CD1c-positive myeloid dendritic cell (primary cell): ENCODE results near the gene PATJ.
"Not testable (repeated sequence)": the region's sequence is repeated elsewhere in the genome, so short reads cannot be mapped to it uniquely, and the experiment has no call there.

ENCODE experiments used
- DNase-seq: peaks from one replicate; pipeline ENCODE4 v3.0.0-alpha.2; 2016; ENCODE audit errors: extremely low spot score

The PATJ gene, protein sequence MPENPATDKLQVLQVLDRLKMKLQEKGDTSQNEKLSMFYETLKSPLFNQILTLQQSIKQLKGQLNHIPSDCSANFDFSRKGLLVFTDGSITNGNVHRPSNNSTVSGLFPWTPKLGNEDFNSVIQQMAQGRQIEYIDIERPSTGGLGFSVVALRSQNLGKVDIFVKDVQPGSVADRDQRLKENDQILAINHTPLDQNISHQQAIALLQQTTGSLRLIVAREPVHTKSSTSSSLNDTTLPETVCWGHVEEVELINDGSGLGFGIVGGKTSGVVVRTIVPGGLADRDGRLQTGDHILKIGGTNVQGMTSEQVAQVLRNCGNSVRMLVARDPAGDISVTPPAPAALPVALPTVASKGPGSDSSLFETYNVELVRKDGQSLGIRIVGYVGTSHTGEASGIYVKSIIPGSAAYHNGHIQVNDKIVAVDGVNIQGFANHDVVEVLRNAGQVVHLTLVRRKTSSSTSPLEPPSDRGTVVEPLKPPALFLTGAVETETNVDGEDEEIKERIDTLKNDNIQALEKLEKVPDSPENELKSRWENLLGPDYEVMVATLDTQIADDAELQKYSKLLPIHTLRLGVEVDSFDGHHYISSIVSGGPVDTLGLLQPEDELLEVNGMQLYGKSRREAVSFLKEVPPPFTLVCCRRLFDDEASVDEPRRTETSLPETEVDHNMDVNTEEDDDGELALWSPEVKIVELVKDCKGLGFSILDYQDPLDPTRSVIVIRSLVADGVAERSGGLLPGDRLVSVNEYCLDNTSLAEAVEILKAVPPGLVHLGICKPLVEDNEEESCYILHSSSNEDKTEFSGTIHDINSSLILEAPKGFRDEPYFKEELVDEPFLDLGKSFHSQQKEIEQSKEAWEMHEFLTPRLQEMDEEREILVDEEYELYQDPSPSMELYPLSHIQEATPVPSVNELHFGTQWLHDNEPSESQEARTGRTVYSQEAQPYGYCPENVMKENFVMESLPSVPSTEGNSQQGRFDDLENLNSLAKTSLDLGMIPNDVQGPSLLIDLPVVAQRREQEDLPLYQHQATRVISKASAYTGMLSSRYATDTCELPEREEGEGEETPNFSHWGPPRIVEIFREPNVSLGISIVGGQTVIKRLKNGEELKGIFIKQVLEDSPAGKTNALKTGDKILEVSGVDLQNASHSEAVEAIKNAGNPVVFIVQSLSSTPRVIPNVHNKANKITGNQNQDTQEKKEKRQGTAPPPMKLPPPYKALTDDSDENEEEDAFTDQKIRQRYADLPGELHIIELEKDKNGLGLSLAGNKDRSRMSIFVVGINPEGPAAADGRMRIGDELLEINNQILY (N-terminal part only)

DNA sequence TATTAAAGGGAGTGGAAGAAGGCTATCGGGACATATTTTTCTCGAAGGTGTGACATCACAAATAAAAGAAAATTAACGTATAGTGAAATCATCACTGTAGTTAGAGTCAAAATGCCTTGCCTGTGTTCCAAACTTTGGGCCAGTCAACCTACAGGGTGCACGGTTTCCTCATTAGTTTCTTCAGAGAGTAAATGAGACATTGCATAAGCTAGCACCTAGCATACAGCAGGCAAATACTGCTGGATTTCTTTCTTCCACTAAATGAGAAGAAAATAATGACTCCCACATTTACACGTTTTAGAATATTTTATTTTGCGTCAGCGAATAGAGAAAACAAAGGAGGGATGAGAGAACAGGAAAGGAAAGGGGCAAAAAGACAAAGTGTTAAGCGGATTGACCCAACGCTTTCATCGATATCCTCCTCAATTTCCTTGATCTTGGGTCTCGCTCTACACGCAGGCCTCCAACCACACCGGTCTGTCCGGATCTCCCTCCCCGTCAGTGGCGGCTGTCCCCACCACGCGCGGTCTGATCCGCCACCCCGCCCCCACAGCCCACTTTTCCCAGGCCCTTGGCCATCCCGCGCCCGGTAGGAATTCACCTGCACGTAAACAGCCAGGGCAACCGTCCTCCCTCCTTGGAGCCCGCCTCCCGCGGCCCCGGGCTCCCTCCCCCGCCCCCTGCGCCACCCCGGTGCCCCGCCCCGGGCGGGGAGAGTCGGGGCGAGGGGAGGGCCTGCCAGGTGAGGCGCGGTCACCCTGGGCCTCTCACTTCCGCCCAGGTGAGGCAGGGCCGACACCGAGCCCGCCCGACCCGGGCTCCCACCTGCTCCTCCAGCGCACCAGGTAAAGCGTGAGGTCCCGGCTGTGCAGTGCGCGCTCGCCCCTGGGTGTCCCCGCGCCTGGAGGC lies at the start of gene PATJ:
TSS of gene PATJ (plus strand) at position 770 of the 909 bp plus-strand sequence. CDS start 20,413 bp downstream, outside the sequence.
- peak; percentile 31 for DNase-seq

DNA sequence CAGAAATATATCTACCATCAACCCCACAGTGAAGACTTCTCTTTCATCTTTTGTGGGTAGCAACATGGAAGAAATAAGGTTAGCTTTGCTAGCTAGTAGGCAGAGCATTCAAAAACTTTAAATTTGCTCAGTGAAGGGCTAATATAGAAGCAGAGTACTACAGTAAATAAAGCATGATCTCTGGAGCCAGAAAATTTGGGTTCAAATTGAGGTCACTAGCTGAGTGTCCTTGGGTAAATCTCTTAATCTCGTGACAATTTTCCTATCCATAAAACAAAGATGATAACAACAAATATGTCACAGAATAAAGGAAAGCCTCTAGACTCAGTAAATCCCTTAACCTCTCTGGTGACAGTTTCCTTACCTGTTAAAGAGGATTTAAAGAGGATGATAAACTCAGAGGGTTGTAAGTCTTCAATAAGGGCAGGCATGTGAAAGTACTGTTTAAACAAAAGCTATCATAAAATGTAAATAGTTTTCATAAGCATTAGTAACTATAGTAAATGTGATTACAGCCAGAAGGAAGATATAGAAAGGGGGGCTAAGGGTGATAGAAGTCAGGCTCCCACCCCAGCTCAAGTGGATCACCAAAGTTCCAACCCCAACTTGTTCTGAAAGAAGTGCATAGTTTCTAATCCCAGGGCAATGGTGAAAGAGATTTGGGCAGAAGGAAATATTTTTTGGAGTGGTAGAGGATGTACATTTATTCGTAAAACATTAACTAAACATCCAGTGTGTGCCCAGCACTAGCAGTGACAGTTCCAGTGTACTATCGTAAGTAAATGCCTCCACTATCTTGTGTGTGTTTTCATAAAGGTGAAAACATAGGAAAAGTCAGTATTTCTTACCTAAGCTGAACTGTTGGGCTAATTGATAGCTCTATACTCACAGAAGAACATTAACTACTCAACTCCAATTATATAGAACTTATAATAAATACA lies 42.1 kb upstream of the PATJ start:
- DNase-seq = no peak

DNA sequence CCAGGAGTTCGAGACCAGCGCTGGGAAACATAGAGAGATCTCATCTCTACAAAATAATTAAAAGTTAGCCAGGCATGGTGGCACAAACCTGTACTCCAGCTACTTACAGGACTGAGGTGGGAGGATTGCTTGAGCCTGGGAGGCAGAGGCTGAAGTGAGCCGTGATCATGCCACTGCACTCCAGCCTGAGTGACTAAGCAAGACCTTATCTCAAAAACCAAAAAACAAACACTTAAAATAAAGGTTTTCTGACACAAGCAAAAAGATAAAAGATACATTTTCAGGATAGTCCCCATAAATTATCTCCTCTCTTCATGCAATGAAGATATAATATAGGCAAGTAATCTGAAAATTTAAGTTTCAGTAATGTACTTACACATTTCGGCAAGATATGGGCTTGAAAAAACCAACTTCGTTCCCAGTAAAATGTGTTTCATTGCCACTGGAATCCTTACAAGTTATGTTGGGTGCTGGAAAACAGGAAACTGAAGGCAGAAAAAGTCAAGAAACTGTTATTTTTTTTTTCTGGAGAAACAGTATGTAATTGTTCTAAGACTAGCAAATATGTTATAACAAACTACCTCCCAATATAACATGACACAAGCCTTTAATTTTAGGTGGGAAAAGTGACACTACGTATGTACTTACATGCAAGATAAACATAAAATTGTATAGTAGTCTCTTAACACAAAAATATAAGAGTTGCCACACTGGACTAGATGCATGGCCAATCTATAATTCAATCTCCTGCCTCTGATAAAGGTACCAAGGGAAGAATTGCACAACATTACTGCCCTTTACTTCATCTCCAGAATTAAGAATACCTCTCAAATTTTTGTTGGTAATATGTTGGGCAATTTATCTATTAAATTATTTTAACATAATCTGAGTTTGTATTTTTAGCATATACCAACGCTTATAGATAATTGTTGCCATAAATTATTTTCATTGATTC lies 33.0 kb upstream of the PATJ start:
- DNase-seq = no peak

DNA sequence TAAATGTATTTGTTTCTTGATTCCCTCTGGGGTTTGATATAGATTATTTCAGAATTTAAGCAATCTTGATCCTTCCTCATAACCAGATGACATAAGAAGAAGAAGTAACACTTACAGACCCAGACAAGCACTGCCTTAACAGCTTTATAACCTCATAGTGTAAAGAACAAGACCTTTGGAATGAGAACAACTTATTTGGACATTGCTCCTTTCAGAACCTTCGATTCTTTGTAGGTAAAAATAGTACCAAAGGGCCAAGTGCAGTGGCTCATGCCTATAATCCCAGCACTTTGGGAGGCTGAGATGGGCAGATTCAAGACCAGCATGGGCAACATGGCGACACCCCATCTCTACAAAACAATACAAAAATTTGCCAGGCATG lies 32.4 kb upstream of the PATJ start:
- DNase-seq = no peak

DNA sequence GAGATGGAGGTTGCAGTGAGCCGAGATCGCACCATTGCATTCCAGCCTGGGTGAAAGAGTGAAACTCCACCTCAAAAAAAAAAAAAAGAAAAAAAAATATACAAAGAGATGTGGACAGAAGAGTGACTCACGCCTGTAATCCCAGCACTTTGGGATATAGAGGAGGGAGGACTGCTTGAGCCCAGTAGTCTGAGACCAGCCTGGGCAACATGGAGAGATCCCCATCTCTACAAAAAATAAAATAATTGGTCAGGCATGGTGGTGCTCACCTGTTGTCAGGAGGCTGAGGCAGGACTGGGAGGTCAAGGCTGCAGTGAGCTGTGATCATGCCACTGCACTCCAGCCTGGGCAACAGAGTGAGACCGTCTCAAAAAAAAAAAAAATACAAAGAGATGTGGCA lies 31.0 kb upstream of the PATJ start:
- DNase-seq = not testable (repeated sequence)

DNA sequence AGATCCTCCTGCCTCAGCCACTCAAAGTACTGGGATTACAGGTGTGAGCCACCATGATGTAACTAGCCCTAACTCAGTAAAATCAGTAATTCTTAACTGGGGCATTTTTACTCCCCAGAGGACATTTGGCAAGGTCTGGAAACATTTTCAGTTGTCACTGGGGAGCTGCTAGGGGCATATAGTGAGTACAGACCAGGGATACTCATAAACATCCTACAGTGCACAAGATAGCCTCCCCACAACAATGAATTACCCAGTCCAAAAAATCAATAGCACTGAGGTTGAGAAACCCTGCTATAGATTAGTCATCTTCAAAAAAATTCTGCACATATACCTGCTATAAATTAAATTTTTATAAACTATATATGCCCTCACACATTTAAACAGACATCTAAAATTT lies 30.3 kb upstream of the PATJ start:
- no peak for DNase-seq

DNA sequence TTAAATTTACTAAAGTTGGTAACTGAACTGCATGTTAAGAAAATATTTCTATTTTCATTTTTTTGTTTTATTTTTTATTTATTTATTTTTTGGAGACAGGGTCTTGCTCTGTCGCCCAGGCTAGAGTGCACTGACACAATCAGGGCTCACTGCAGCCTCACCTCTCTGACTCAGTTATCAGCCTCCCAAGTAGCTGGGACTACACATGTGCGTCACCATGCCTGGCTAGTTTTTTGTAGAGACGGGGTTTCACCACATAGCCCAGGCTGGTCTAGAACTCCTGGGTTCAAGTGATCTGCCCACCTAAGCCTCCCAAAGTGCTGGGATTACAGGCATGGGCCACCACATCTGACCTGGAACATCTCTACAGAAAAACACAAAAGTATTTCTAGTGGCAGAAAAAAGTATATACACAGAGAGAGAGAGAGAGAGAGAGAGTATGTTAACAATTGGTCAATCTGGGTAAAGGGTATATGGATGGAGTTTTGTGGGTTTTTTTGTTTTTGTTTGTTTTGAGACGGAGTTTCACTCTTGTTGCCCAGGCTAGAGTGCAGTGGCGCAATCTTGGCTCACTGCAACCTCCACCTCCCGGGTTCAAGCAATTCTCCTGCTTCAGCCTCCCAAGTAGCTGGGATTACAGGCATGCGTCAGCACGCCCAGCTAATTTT lies 23.1 kb upstream of the PATJ start:
- not testable (repeated sequence) for DNase-seq

DNA sequence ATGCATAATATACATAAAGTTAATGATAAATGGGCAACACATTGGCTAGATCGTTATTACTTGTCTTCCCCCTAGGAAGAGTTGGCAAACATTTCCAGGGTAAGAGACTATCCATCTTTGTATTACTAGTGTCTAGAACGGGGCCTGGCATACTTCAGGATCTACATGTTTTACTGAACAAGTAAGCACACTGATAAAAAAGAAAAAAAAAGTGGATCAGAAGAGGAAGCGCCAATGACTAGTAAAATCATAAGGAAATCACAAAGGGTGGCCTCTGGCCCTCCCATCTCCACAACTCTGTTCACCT lies 17.8 kb upstream of the PATJ start:
- DNase-seq = peak; percentile 47

DNA sequence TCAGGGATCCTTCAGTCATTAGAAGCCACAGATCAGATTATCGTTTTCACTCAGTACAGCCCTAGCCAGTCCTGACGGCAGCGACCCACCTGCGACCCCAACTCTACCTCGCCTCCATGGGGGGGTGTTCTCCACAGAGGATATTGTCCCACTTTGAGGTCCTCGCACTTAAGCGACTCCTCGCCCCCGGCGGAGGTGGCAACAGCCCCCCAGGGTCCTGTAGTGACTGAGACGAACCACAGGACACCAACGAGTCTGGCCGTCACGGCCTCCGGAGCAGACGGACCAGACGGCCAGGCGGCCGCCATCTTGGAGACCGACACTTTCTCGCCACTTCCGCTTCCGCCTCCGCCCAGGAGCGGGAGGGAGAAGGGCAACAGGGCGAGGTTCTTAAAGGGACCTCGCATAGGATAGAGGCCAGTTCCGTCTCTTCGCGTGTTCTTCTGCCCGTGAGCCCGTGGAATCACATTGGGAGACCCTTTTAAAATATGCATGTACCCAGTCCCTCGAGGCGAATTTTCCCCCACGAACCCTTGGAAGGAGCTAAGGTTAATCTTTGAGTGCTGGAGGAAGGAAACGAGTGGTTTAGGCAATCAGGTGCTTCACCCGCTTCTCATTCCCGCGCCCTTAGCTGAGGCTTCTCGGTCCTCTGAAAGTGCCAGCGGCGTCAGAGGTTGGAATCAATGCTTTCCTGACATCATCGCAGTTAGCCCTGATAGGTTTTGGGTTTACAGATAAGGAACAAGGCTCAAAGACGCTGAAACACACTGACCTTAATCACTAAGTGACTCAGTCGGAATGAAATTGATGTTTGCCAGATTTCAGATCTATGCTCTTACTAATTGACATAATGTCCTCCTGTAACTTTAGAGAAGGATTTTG lies 17.2 kb upstream of the PATJ start, which contains the start of gene TM2D1:
TSS of gene TM2D1 (minus strand) at position 329 of the 882 bp plus-strand sequence. CDS start at position 308, 21 bp downstream.
- peak; percentile 95 for DNase-seq

DNA sequence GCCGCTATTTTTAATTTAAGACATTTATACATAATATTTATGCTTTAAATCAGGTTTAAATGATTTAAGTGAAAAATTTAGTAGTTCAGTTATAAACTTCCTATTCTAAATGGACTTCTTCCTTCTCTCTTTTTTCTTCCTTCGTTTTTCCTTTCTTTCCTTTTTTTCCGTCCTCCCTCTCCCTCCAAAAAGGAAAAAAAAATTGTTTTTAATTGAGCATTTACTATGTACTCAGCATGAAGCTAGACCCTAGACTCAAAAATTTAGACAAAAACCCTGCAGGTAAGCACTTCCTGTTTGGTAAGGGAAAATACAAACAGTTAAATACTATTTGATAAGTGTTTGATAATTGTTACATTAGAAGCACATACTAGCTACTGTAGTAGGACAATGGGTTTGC lies 14.7 kb upstream of the PATJ start:
- no peak for DNase-seq

DNA sequence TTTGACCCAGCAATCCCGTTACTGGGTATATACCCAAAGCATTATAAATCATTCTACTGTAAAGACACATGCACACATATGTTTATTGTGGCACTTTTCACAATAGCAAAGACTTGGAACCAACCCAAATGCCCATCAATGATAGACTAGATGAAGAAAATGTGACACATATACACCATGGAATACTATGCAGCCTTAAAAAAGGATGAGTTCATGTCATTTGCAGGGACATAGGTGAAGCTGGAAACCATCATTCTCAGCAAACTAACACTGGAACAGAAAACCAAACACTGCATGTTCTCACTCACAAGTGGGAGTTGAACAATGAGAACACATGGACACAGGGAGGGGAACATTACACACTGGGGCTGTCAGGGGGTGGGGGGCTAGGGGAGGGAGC lies 11.6 kb upstream of the PATJ start:
- not testable (repeated sequence) for DNase-seq

DNA sequence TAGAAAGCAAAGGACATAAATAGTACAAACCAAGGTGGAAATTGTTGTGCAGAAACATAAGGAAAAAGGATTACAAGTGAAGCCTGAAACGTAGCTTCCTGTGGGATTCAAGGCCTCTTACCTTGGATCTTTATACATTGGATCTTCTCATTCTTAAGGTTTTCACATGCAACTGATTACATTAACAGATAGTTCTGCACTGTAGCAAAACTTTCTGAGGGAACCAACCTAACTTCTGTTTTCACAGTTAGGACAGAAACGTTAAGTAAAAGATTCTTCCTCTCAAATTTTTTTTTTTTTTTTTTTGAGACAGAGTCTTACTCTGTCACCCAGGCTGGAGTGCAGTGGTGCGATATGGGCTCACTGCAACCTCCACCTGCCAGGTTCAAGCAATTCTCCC lies 9.6 kb upstream of the PATJ start:
- DNase-seq = no peak

DNA sequence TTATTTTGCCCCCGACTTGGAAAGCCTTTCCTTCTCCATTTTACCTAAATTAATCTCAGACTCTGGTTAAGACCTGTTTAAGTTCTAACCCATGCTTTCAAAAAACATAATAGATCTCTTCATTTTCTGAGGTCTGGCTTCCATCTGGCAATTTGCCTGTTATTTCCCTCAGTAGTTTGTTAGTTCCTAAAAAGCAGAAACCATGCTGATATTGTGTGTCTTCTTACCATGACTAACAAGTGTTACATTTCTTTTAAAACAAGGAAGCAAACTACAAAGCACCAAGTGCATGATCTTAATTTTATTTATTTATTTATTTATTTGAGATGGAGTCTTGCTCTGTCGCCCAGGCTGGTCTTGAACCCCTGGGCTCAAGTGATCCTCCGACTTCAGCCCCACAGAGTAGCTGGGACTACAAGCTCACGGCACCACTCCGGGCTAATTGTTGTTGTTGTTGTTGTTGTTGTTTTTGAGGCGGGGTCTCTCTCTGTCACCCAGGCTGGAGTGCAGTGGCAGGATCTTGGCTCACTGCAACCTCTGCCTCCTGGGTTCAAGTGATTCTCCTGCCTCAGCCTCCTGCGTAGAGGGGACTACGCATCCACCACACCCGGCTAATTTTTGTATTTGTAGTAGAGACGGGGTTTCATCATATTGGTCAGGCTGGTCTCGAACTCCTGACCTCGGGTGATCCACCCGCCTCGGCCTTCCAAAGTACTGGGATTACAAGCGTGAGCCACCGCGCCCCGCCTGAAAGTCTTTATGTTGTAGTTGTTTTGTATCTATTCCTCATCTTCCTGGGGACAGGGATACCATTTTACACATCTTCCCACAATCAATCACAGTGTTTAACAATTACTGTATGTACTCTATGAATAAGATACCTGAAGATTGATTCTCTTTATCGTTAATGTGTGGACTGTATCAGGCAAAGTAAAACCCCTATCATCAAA lies 1.3 kb upstream of the PATJ start:
- DNase-seq = no peak

DNA sequence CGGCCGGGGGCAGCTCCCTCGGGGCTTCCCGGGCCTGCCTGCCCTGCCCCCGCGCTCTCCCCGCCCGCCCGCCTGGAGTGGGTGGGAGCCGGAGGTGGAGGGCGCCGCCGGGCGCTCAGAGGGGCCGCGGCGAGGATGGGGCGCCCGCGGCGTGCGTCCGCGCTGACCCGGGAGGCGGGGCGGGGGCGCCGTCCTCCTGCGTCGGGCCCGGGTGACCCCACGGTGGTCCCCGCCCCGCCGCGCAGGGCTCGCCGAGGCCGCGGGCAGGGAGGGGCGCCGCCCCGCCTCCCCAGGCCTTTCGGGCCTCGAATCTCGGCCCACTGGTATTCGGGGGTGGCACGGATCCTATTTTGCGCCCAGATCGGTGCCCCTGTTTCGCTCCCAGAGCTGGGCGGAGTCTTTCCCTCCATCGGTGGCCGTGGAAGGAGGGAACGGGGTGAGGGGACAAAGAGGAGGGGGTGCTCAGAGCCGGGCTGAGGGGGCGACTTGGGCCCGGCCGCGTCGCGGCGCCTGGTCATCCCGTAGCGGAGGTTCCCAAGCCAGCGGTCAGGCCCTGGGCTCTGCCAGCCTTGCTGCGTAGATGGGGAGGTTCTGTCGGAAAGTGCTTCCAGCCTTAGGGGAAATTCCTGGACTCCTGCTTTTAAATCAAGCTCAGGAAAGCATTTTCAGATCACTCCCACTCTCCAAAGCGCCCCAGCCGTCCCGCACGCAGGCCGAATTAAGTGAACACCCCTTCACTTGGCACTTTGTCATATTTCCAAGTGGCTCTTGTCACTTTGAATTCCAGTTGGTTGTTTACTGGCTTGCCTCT lies 545 bp downstream of the PATJ start:
- no peak for DNase-seq

DNA sequence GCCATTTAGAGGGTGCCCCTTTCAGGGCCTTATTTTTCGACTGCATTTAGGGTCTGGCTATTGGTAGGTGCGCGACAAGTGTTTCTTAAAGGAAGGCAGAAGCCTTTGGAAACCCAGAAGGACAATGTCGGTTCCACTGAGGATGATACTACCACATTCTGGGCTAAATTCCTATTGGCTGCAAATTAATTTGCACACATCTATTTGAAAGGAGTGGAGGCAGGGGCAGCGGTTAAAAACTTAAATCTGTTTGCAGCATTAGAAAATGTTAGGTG lies 1.1 kb downstream of the PATJ start:
- DNase-seq = no peak
